Transverse colon (tissue), 4 donors: ENCODE measurements around the gene LMF1. TPM values are rescaled to one million over a fixed set of nuclear protein-coding genes. Genes with fewer than 3 reads are reported as not detected.

ENCODE experiments used
- DNase-seq: peaks from one replicate; pipeline ENCODE4 v3.0.0-alpha.2; 2019
- H3K27ac ChIP-seq, 4 donors: fragments of 200-600 bp; sonication (generic); 2 replicates each; pipeline ENCODE4 v1.5.1; 2016 to 2018; ENCODE audit warnings: inconsistent platforms in 4 of 4
- H3K27me3 ChIP-seq: fragments of 200-600 bp; sonication (generic); 2 replicates; pipeline ENCODE4 v1.5.1; 2017; ENCODE audit warnings: inconsistent platforms
- H3K36me3 ChIP-seq, 4 donors: fragments of 200-600 bp; sonication (generic); 2 replicates each; pipeline ENCODE4 v1.5.1; 2017 to 2019; ENCODE audit warnings: inconsistent platforms in 4 of 4
- H3K4me1 ChIP-seq, 4 donors: fragments of 200-600 bp; sonication (generic); 2 replicates each; pipeline ENCODE4 v1.5.1; 2017 to 2020; ENCODE audit warnings: inconsistent platforms in 4 of 4
- H3K4me3 ChIP-seq, 4 donors: fragments of 200-600 bp; sonication (generic); 1 replicate in 1 of 4; 2 replicates in 3 of 4; pipeline versions ENCODE4 v1.5.1 to v1.6.1; 2017 to 2019; ENCODE audit warnings: inconsistent platforms in 4 of 4
- H3K9me3 ChIP-seq, 2 donors: fragments of 200-600 bp; sonication (generic); 2 replicates each; pipeline ENCODE4 v1.5.1; 2017 to 2019; ENCODE audit warnings: inconsistent platforms in 2 of 2
- EP300 ChIP-seq: sonication (generic); formaldehyde crosslinking; IDR thresholded peaks from one replicate; pipeline ENCODE4 v1.6.1; 2017; ENCODE audit warnings: antibody characterized with exemption, low read depth
- POLR2A ChIP-seq: fragments of 450-650 bp; IDR thresholded peaks from one replicate; pipeline ENCODE4 v1.6.1; 2016; ENCODE audit warnings: antibody characterized with exemption, mild to moderate bottlenecking, moderate library complexity
- POLR2AphosphoS5 ChIP-seq, 3 donors: sonication (generic); formaldehyde crosslinking; IDR thresholded peaks; one replicate each; pipeline ENCODE4 v1.6.1; 2016; ENCODE audit warnings: antibody characterized with exemption in 3 of 3
- WGBS, 2 donors: methylation state at CpG; one replicate each; pipeline ENCODE4 v1.1.5; 2018; ENCODE audit warnings: low coverage in 1 of 2; 5-methylcytosine and 5-hydroxymethylcytosine counted together
- in situ Hi-C, 4 donors: fragments of 200-750 bp; cut with MboI; loops; one replicate each; pipeline versions ENCODE4 v1.15.0 to v1.15.1; 2017; ENCODE audit warnings: low sequenced_read_pairs in 3 of 4, low pct_ligation_motif_present in 1 of 4, low pct_unique_long_range_greater_than_20kb in 1 of 4
- intact Hi-C: fragments of 100-400 bp; cut with DNase I; formaldehyde crosslinking; loops from one replicate; pipeline ENCODE4 v1.15.1; 2023; ENCODE audit warnings: low total_unique reads
- total RNA-seq, 4 donors: library from RNA; depleted of rRNA; stranded (reverse); fragments of >200 nt; gene quantifications; one replicate each; pipeline ENCODE4 v1.1.0, GENCODE V29; 2016
- TF ChIP-seq, protein P1 (sequence below), 5 experiments: fragments of 200-600 bp in 3 of 5; fragments of 450-650 bp in 2 of 5; sonication (generic) in 3 of 5; IDR thresholded peaks; 1 replicate in 2 of 5; 2 replicates in 3 of 5; pipeline ENCODE4 v1.5.1; 2016 to 2017; ENCODE audit warnings: antibody characterized with exemption in 5 of 5, inconsistent platforms in 3 of 5, mild to moderate bottlenecking in 2 of 5, moderate library complexity in 1 of 5

LMF1 gene
- total RNA-seq, 4 donors from 2014 or later, result 15.9 to 34.8 (median 19.6) TPM

DNA sequence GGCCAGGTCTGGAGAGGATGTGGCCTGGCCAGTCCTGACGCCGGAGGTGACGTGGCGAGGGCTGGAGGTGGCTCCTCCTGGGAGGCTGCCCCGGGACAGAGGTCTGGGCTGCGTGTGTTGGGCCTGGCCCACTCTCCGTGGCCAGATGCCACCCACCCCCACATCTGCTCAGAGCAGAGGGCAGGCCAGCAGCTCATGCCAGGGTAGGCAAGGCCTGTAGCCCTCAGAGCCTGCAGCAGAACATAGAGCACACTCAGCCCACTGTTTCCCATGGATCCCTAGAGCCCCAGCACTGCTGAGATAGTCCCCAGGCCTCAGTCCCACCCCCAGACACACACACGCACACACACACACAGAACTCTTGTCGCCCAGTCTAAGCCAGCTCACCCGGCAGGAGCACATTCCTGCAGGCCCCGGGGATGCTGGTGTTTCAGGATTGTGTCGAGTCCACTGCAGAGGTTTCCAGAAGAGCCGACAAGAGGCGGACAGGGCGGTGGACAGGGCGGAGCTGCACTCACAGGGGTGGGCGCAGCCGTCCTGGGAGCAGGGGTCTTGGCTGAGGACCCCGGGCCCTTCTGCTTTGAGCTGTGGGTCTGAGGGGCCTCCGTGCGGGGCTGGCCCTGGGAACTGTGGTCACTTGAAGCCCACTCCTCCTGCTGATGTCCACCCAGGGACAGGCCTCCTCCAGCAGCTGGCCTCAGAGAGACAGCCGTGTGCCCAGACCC lies 44.1 kb upstream of the LMF1 start:
- H3K4me3 ChIP-seq, result no peak overlapping the region
- no peak overlapping the region for H3K27ac ChIP-seq
- WGBS, 2 donors, result 86 to 93% methylated on average over 6 to 19 of the region's 22 CpGs
- no peaks in the 10 kb centered on the region for H3K4me1 ChIP-seq
- H3K9me3 ChIP-seq, result no peaks in the 10 kb centered on the region
- in situ Hi-C loops, result no loop called here
- TF ChIP-seq POLR2AphosphoS5 (IDR thresholded peaks at IDR 0.05) (no peak), EP300 (no peak), POLR2A (no peak)
- TF ChIP-seq, protein P1, sequence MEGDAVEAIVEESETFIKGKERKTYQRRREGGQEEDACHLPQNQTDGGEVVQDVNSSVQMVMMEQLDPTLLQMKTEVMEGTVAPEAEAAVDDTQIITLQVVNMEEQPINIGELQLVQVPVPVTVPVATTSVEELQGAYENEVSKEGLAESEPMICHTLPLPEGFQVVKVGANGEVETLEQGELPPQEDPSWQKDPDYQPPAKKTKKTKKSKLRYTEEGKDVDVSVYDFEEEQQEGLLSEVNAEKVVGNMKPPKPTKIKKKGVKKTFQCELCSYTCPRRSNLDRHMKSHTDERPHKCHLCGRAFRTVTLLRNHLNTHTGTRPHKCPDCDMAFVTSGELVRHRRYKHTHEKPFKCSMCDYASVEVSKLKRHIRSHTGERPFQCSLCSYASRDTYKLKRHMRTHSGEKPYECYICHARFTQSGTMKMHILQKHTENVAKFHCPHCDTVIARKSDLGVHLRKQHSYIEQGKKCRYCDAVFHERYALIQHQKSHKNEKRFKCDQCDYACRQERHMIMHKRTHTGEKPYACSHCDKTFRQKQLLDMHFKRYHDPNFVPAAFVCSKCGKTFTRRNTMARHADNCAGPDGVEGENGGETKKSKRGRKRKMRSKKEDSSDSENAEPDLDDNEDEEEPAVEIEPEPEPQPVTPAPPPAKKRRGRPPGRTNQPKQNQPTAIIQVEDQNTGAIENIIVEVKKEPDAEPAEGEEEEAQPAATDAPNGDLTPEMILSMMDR (IDR thresholded peaks at IDR 0.05), result no peak
- no peak for DNase-seq
- peaks cover 24% of the 10 kb centered on the region for H3K27me3 ChIP-seq
- no peaks in the 10 kb centered on the region for H3K36me3 ChIP-seq
- intact Hi-C loops, result no loop called here

DNA sequence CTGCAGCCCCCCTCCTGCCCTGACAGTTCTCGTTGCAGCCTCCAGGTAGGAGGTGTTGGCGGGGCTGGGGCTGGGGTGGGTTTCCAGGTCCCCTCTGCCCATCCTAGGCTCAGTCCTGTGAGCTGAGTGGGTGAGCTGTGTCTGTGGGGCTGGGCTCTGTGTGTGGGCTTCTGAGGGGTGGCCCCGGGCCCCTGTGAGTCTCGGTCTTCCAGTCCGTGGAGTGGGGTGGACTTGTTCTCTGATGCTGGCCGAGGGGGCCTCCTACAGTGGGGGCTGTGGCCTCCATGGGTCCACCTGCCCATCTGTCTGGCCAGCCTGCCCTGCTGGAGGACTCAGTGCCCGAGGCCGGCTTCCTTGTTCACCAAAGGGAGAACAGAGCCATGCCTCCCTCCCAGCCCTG lies 43.4 kb upstream of the LMF1 start:
- intact Hi-C loops, result no loop called here

DNA sequence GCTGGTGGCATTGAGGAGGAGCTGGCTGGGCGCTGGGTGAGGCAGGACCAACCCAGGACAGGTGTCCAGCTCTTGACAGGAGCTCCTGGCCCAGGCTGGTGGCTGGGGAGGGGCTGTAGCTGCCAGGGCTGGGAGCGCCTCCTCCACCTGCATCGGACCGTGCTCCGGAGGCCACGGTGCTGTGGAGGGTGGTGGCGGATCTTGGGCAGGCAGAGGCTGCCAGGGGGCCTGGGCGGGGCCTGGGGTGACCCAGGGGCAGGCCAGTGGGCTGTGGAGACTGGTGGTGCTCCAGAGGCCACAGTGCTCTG lies 42.8 kb upstream of the LMF1 start:
- whole genome bisulfite sequencing, 2 donors, result 43% methylated on average over 1 of the region's 8 CpGs; no CpG with 5 or more reads in 1 of the 2 donors
- Histone ChIP-seq H3K4me1 (no peaks in the 10 kb centered on the region), H3K27me3 (peaks cover 24% of the 10 kb centered on the region), H3K27ac (no peak overlapping the region), H3K9me3 (no peaks in the 10 kb centered on the region), H3K36me3 (no peaks in the 10 kb centered on the region), H3K4me3 (no peak overlapping the region)
- TF ChIP-seq POLR2AphosphoS5 (IDR thresholded peaks at IDR 0.05), result no peak
- intact Hi-C loops, result no loop called here
- no peak for DNase-seq
- in situ Hi-C loops, result no loop called here

More for the DNA sequence above, 43.4 kb upstream of the LMF1 start:
- Histone ChIP-seq H3K4me3 (no peak overlapping the region), H3K9me3 (no peaks in the 10 kb centered on the region), H3K27me3 (peaks cover 24% of the 10 kb centered on the region), H3K36me3 (no peaks in the 10 kb centered on the region), H3K27ac (no peak overlapping the region), H3K4me1 (no peaks in the 10 kb centered on the region)
- in situ Hi-C loops, result no loop called here
- TF ChIP-seq EP300, result no peak
- no peak for DNase-seq
- WGBS, 2 donors, result 85% methylated on average over 8 of the region's 8 CpGs; no CpG with 5 or more reads in 1 of the 2 donors

DNA sequence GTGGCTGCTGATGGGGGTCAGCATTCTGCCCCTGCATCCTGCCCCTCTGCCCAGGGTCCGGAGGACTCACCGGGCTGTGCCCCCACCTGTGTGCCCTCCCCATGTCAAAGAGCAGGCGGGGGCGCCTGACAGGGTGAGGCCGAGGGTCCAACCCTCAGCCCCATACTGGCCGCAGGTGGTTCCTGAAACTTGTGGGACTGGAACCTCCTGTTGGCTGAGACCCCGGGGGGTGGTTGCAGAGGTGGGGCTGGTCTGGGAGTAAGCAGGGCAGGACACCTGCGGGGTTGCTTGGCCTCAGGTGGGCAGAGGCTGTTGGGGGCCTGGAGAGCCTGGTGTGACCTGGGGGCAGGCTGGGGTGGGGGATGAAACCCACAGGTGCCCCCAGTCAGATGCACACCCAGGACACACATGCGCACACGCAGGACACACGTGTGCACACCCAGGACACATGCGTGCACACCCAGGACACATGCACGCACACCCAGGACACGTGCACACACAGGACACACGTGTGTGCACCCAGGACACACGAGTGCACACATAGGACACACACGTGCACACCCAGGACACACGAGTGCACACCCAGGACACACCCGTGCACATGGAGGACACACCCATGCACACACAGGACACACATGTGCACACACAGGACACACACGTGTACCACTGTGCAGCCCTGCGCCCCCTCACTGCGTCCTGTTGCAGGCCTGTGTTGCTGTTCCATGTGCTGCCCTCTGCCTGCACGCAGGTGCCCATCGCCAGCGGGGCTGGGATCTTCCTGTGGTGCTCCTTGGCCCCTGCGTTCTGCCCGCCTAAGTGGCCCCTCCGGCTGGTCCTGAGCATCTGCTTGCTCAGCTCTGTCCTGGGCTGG lies 42.2 kb upstream of the LMF1 start:
- 74% methylated on average over 27 of the region's 28 CpGs; no CpG with 5 or more reads in 1 of the 2 donors for WGBS, 2 donors
- Histone ChIP-seq H3K9me3 (no peaks in the 10 kb centered on the region), H3K27me3 (peaks cover 29% of the 10 kb centered on the region), H3K36me3 (no peaks in the 10 kb centered on the region), H3K4me3 (no peak overlapping the region), H3K4me1 (no peaks in the 10 kb centered on the region), H3K27ac (no peak overlapping the region)
- in situ Hi-C loops (no loop called here), intact Hi-C loops (no loop called here)
- DNase-seq, result no peak
- TF ChIP-seq POLR2A, result no peak
- TF ChIP-seq, protein P1 (IDR thresholded peaks at IDR 0.05), result no peak
- no peak for TF ChIP-seq EP300
- no peak for TF ChIP-seq POLR2AphosphoS5 (IDR thresholded peaks at IDR 0.05)

DNA sequence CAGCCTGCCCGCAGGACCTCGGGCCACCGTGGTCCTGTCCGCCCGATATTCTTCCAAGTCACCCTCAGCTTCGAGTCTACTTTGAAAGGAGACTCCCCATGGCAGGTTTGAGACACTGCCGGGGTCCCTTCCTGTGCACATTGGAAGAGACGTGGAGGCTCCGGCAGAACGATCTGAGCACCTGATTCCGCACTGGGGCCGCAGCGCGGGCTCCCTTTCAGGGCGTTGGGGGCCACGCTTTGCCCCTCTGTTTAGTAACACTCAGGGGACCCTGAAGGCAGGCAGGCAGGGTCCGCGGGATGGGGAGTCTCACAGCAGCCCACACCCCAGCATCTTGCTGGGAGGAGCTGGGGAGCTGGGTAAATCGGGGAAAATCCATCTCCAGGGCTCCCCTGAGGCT lies 41.4 kb upstream of the LMF1 start:
- in situ Hi-C loops (no loop called here), intact Hi-C loops (no loop called here)
- 88% methylated on average over 16 of the region's 19 CpGs; no CpG with 5 or more reads in 1 of the 2 donors for WGBS, 2 donors
- Histone ChIP-seq H3K27ac (no peak overlapping the region), H3K4me3 (no peak overlapping the region), H3K4me1 (no peaks in the 10 kb centered on the region), H3K36me3 (no peaks in the 10 kb centered on the region), H3K27me3 (peaks cover 32% of the 10 kb centered on the region), H3K9me3 (no peaks in the 10 kb centered on the region)
- no peak for DNase-seq
- TF ChIP-seq, protein P1 (IDR thresholded peaks at IDR 0.05), result no peak
- TF ChIP-seq POLR2A (no peak), POLR2AphosphoS5 (IDR thresholded peaks at IDR 0.05) (no peak), EP300 (no peak)
